ENCODE measurements around the gene SPPL2B.

- no peak for TF ChIP-seq POLR2A (IDR thresholded peaks at IDR 0.05)
- TF ChIP-seq CTCF (IDR thresholded peaks at IDR 0.05), result no peak
Observed at GRCh38 chr19:2359992-2360685, 31.7 kb downstream of the SPPL2B start, which contains the start of gene TMPRSS9.

Measured in ovary (tissue), 3 donors.